Astrocyte (in vitro differentiated cells and primary cell): ENCODE measurements around the gene BDP1. TPM values are rescaled to one million over a fixed set of nuclear protein-coding genes. Genes with fewer than 3 reads are reported as not detected.

Experiments
- DNase-seq: peaks from one replicate; pipeline ENCODE4 v3.0.0-alpha.2; 2010; ENCODE audit warnings: low read depth
- FAIRE-seq: peaks from 2 replicates; lab custom pipeline; 2011; peaks lifted over from hg19 to GRCh38; lab: Jason Lieb, UNC
- H2AFZ ChIP-seq: 2 replicates; pipeline ENCODE4 v1.6.0; 2012; ENCODE audit warnings: low read depth, low read length, inconsistent platforms
- H3K27ac ChIP-seq: 2 replicates; pipeline ENCODE4 v1.5.1; 2011; ENCODE audit warnings: low read depth, low read length, inconsistent platforms
- H3K27me3 ChIP-seq: 2 replicates; pipeline ENCODE4 v1.6.0; 2011; ENCODE audit warnings: low read length, inconsistent platforms; ENCODE audit not compliant: insufficient read depth
- H3K36me3 ChIP-seq: 2 replicates; pipeline ENCODE4 v1.5.1; 2011; ENCODE audit warnings: low read length, inconsistent platforms; ENCODE audit not compliant: insufficient read depth
- H3K4me1 ChIP-seq: 2 replicates; pipeline ENCODE4 v1.5.1; 2011; ENCODE audit warnings: low read length, inconsistent platforms; ENCODE audit not compliant: insufficient read depth
- H3K4me2 ChIP-seq: 2 replicates; pipeline ENCODE4 v1.6.0; 2012; ENCODE audit warnings: low read length, inconsistent platforms
- H3K4me3 ChIP-seq: 2 replicates; pipeline ENCODE4 v1.5.1; 2011; ENCODE audit warnings: low read depth, mild to moderate bottlenecking, low read length, inconsistent platforms; ENCODE audit not compliant: insufficient read depth
- H3K79me2 ChIP-seq: 2 replicates; pipeline ENCODE4 v1.6.0; 2012; ENCODE audit warnings: mild to moderate bottlenecking, low read length, inconsistent platforms; ENCODE audit not compliant: insufficient read depth
- H3K9ac ChIP-seq: 2 replicates; pipeline ENCODE4 v1.6.0; 2012; ENCODE audit warnings: mild to moderate bottlenecking, low read length, inconsistent platforms
- H3K9me3 ChIP-seq: 2 replicates; pipeline ENCODE4 v1.5.1; 2012; ENCODE audit warnings: low read depth, mild to moderate bottlenecking, low read length, inconsistent platforms; ENCODE audit not compliant: insufficient read depth
- H4K20me1 ChIP-seq: 2 replicates; pipeline ENCODE4 v1.6.0; 2012; ENCODE audit warnings: low read length, inconsistent platforms; ENCODE audit not compliant: insufficient read depth
- H3K27ac Mint-ChIP-seq: one replicate; pipeline ENCODE4 v1.8.0; 2021; ENCODE audit warnings: mild to moderate bottlenecking, mixed read lengths; ENCODE audit not compliant: unreplicated experiment
- H3K27me3 Mint-ChIP-seq: one replicate; pipeline ENCODE4 v1.8.0; 2021; ENCODE audit warnings: low read depth, mixed read lengths; ENCODE audit not compliant: unreplicated experiment
- H3K36me3 Mint-ChIP-seq: one replicate; pipeline ENCODE4 v1.8.0; 2021; ENCODE audit warnings: low read depth, mixed read lengths; ENCODE audit not compliant: unreplicated experiment
- H3K4me1 Mint-ChIP-seq: one replicate; pipeline ENCODE4 v1.8.0; 2021; ENCODE audit warnings: low read depth, mixed read lengths; ENCODE audit not compliant: unreplicated experiment
- H3K4me3 Mint-ChIP-seq: one replicate; pipeline ENCODE4 v1.8.0; 2021; ENCODE audit warnings: mild to moderate bottlenecking, moderate library complexity, mixed read lengths; ENCODE audit not compliant: unreplicated experiment
- H3K9me3 Mint-ChIP-seq: one replicate; pipeline ENCODE4 v1.8.0; 2021; ENCODE audit warnings: mild to moderate bottlenecking, mixed read lengths; ENCODE audit not compliant: unreplicated experiment
- EZH2 ChIP-seq: IDR thresholded peaks from 2 replicates; pipeline ENCODE4 v1.6.1; 2012; ENCODE audit warnings: mild to moderate bottlenecking, low read length, inconsistent platforms; ENCODE audit not compliant: insufficient read depth
- total RNA-seq: library from RNA; stranded (reverse); gene quantifications from 2 replicates; pipeline ENCODE4 v1.2.1, GENCODE V29; 2021
- TF ChIP-seq, protein P1 (sequence below): IDR thresholded peaks from 2 replicates; pipeline ENCODE4 v1.5.1; 2011; ENCODE audit warnings: low read depth, mild to moderate bottlenecking, inconsistent platforms, low read length, moderate library complexity; ENCODE audit not compliant: insufficient read depth

Gene BDP1
- total RNA-seq, 1 donor from 2014 or later, result 31.8 TPM

GRCh38 chr5:71457106-71457505 lies 1.7 kb downstream of the BDP1 start:
- H3K27ac Mint-ChIP-seq, result no peak overlapping the region
- H4K20me1 ChIP-seq, result peaks cover 27% of the 10 kb centered on the region
- H3K4me3 Mint-ChIP-seq, result peak overlapping the region; percentile 97
- no peaks in the 10 kb centered on the region for H3K9me3 Mint-ChIP-seq
- no peaks in the 10 kb centered on the region for H3K27me3 Mint-ChIP-seq
- no peak for TF ChIP-seq EZH2
- TF ChIP-seq, protein P1, sequence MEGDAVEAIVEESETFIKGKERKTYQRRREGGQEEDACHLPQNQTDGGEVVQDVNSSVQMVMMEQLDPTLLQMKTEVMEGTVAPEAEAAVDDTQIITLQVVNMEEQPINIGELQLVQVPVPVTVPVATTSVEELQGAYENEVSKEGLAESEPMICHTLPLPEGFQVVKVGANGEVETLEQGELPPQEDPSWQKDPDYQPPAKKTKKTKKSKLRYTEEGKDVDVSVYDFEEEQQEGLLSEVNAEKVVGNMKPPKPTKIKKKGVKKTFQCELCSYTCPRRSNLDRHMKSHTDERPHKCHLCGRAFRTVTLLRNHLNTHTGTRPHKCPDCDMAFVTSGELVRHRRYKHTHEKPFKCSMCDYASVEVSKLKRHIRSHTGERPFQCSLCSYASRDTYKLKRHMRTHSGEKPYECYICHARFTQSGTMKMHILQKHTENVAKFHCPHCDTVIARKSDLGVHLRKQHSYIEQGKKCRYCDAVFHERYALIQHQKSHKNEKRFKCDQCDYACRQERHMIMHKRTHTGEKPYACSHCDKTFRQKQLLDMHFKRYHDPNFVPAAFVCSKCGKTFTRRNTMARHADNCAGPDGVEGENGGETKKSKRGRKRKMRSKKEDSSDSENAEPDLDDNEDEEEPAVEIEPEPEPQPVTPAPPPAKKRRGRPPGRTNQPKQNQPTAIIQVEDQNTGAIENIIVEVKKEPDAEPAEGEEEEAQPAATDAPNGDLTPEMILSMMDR, result no peak
- H3K4me1 Mint-ChIP-seq, result peaks cover 7% of the 10 kb centered on the region
- FAIRE-seq (no peak), DNase-seq (no peak)
- peaks cover 6% of the 10 kb centered on the region for H3K36me3 Mint-ChIP-seq
- peaks cover 55% of the 10 kb centered on the region for H3K79me2 ChIP-seq
- no peaks in the 10 kb centered on the region for H3K9me3 ChIP-seq
- H3K27me3 ChIP-seq, result no peaks in the 10 kb centered on the region
- H3K36me3 ChIP-seq, result peaks cover 18% of the 10 kb centered on the region
- H3K4me1 ChIP-seq, result peaks cover 5% of the 10 kb centered on the region
- H3K4me3 ChIP-seq, result peak overlapping the region; percentile 96
- H3K4me2 ChIP-seq, result peak overlapping the region; percentile 83
- no peak overlapping the region for H3K9ac ChIP-seq
- no peak overlapping the region for H2AFZ ChIP-seq
- no peak overlapping the region for H3K27ac ChIP-seq

DNA sequence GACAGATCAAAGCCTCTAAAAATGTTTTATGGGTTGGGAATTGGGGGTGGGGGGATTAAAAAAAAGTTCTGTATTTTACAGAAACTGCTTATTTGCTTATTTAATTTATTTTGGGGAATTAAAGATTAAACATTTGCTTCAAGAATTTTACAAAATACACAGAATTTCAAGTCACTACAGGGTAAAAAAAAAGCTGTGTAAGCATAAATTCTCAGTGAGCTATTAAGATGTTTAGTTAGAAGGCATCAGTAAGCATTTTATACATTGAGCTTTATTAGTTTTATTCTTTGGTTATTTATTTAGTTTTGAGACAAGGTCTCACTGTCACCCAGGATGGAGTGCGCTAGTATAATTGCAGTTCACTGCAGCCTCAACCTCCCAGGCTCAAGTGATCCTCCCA lies 5.2 kb downstream of the BDP1 start:
- no peak overlapping the region for H3K9ac ChIP-seq
- FAIRE-seq, result no peak
- no peak overlapping the region for H3K27ac Mint-ChIP-seq
- no peak overlapping the region for H3K27ac ChIP-seq
- H3K27me3 ChIP-seq, result no peaks in the 10 kb centered on the region
- H3K4me3 Mint-ChIP-seq, result no peak overlapping the region
- no peak overlapping the region for H3K4me3 ChIP-seq
- H4K20me1 ChIP-seq, result peaks cover 31% of the 10 kb centered on the region
- no peaks in the 10 kb centered on the region for H3K9me3 ChIP-seq
- no peak for TF ChIP-seq EZH2
- TF ChIP-seq, protein P1, result no peak
- peaks cover 7% of the 10 kb centered on the region for H3K4me1 Mint-ChIP-seq
- no peak overlapping the region for H3K4me2 ChIP-seq
- H3K9me3 Mint-ChIP-seq, result no peaks in the 10 kb centered on the region
- H3K36me3 ChIP-seq, result peaks cover 36% of the 10 kb centered on the region
- no peaks in the 10 kb centered on the region for H3K27me3 Mint-ChIP-seq
- H3K36me3 Mint-ChIP-seq, result peaks cover 12% of the 10 kb centered on the region
- DNase-seq, result no peak
- H3K79me2 ChIP-seq, result peaks cover 58% of the 10 kb centered on the region
- no peak overlapping the region for H2AFZ ChIP-seq
- peaks cover 5% of the 10 kb centered on the region for H3K4me1 ChIP-seq

DNA sequence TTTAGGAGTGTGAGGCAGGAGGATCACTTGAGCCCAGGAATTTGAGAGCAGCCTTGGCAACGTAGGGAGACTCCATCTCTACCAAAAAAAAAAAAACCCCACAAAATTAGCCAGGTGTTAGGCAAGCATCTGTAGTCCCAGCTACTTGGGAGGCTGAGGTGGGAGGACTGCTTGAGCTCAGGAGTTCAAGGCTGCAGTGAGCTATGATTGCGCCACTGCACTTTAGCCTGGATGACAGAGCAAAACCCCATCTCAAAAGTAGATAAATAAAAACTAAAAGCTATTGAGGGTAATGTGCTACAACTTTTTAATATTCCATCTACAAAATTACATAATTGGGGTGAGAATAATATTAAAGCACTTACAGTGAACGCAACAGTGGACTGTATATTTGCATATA lies 5.9 kb downstream of the BDP1 start:
- Histone ChIP-seq H3K36me3 (peaks cover 43% of the 10 kb centered on the region), H3K27me3 (no peaks in the 10 kb centered on the region), H4K20me1 (peaks cover 28% of the 10 kb centered on the region), H3K27ac (no peak overlapping the region), H3K79me2 (peaks cover 51% of the 10 kb centered on the region), H2AFZ (no peak overlapping the region), H3K4me3 (no peak overlapping the region), H3K9ac (no peak overlapping the region), H3K4me2 (no peak overlapping the region), H3K4me1 (peaks cover 5% of the 10 kb centered on the region), H3K9me3 (no peaks in the 10 kb centered on the region)
- DNase-seq (no peak), FAIRE-seq (no peak)
- Mint-ChIP-seq H3K4me3 (no peak overlapping the region), H3K27ac (no peak overlapping the region), H3K36me3 (peaks cover 12% of the 10 kb centered on the region), H3K27me3 (no peaks in the 10 kb centered on the region), H3K4me1 (peaks cover 7% of the 10 kb centered on the region), H3K9me3 (no peaks in the 10 kb centered on the region)
- TF ChIP-seq, protein P1, result no peak
- TF ChIP-seq EZH2, result no peak
